ENCODE results near the gene ANKS3.

The ANKS3 gene

GRCh38 chr16:4734063-4734729 is at the start of gene ANKS3, which contains the start of gene DNAAF8:
Gene ANKS3, minus strand, starts transcription at chr16:4734271. Its CDS starts 4,122 bp downstream, at chr16:4730149.
Gene DNAAF8, plus strand, starts transcription at chr16:4734537. Its CDS starts 1,978 bp downstream, at chr16:4736515.
- DNase-seq (ENCODE audit: low read depth in 2 of 2): peak; percentile 65 to 67

- DNase-seq (ENCODE audit: low read depth in 2 of 2): no peak
These were observed 49.3 kb upstream of the ANKS3 start for GRCh38 chr16:4783251-4783950.

- DNase-seq (ENCODE audit: low read depth in 2 of 2): no peak
These were observed 46.2 kb upstream of the ANKS3 start for GRCh38 chr16:4780235-4780634.

GRCh38 chr16:4778050-4778392 is 44.0 kb upstream of the ANKS3 start:
- no peak for DNase-seq (ENCODE audit: low read depth in 2 of 2)

GRCh38 chr16:4777339-4778049 is 43.4 kb upstream of the ANKS3 start:
- no peak for DNase-seq (ENCODE audit: low read depth in 2 of 2)

GRCh38 chr16:4776141-4776705 is 42.2 kb upstream of the ANKS3 start:
- DNase-seq (ENCODE audit: low read depth in 2 of 2): no peak

GRCh38 chr16:4775005-4775404 is 40.9 kb upstream of the ANKS3 start:
- DNase-seq (ENCODE audit: low read depth in 2 of 2): no peak

GRCh38 chr16:4772351-4772750 is 38.3 kb upstream of the ANKS3 start:
- no peak for DNase-seq (ENCODE audit: low read depth in 2 of 2)

GRCh38 chr16:4771646-4772045 is 37.6 kb upstream of the ANKS3 start:
- DNase-seq (ENCODE audit: low read depth in 2 of 2): no peak

GRCh38 chr16:4769306-4769638 is 35.2 kb upstream of the ANKS3 start:
- DNase-seq (ENCODE audit: low read depth in 2 of 2): no peak

GRCh38 chr16:4768549-4769305 is 34.7 kb upstream of the ANKS3 start:
- peak; percentile 86 to 91 for DNase-seq (ENCODE audit: low read depth in 2 of 2)

- no peak for DNase-seq (ENCODE audit: low read depth in 2 of 2)
These were observed 33.9 kb upstream of the ANKS3 start for GRCh38 chr16:4767872-4768548.

- peak; percentile 96 to 99 for DNase-seq (ENCODE audit: low read depth in 2 of 2)
These were observed 33.0 kb upstream of the ANKS3 start, which contains the start of gene ZNF500 for GRCh38 chr16:4766875-4767628. Gene ZNF500, minus strand, starts transcription at chr16:4767162. Its CDS starts 1,184 bp downstream, at chr16:4765978.

GRCh38 chr16:4765511-4766474 is 31.7 kb upstream of the ANKS3 start:
- no peak for DNase-seq (ENCODE audit: low read depth in 2 of 2)

GRCh38 chr16:4763791-4764190 is 29.7 kb upstream of the ANKS3 start:
- DNase-seq (ENCODE audit: low read depth in 2 of 2): no peak

GRCh38 chr16:4762205-4762604 is 28.1 kb upstream of the ANKS3 start:
- no peak for DNase-seq (ENCODE audit: low read depth in 2 of 2)

- DNase-seq (ENCODE audit: low read depth in 2 of 2): no peak
These were observed 26.3 kb upstream of the ANKS3 start for GRCh38 chr16:4760221-4760910.

- DNase-seq (ENCODE audit: low read depth in 2 of 2): no peak
These were observed 21.6 kb upstream of the ANKS3 start for GRCh38 chr16:4755687-4756086.

GRCh38 chr16:4754865-4755264 is 20.8 kb upstream of the ANKS3 start:
- DNase-seq (ENCODE audit: low read depth in 2 of 2): no peak
